ENCODE data around the gene H3-3A.

H3-3A gene

DNA sequence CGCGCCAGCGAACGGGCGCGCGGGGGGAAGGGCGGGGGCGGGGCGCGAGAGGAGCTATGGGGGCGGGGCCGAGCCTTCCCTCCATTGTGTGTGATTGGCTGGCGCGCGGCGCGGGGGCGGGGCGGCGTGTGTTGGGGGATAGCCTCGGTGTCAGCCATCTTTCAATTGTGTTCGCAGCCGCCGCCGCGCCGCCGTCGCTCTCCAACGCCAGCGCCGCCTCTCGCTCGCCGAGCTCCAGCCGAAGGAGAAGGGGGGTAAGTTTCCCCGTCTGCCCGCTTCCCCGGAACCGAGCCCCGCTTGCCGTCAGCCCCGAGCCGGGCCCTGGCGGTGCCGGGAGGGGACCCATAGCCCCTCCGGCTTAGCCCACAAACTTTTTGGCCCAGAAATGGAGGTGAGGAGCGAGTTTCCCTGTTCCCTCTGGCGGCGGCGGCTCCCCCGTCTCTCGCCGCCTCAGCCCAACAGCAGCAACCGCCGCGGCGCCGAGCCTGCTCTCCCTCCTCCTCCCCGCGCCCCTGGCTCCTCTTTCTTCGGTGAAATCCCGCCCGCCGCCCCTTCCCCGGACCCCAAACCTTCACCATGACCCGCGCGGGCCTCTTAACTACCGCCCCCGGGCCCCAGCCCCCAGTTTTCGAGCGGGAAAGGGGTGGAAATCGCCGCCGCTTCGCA lies at the start of gene H3-3A:
Gene H3-3A, plus strand, starts transcription at position 159 of the 666 bp plus-strand sequence. CDS start 1,636 bp downstream, outside the sequence.
- DNase-seq, result peak; percentile 98 to 99 (median 98)

DNA sequence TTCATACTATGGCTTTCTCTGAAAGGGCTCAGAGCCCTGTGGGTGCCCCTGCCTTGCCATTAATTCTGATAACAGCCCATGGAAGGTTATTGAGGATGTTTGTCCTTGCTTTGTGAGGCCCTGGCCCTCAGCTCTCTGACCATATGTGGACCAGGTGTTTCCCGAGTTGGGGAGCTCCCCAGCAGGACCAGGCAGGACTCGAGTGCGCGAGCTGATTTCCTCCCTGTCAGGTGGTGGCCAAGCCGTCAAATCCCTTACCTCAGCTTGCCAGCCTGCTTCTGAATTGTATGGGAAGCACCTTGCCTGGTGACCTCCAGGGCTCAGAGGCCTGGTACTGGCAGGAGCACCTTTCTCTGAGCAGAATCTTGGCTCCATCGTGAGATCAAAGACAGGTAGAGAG lies 45.4 kb upstream of the H3-3A start:
- no peak for DNase-seq

DNA sequence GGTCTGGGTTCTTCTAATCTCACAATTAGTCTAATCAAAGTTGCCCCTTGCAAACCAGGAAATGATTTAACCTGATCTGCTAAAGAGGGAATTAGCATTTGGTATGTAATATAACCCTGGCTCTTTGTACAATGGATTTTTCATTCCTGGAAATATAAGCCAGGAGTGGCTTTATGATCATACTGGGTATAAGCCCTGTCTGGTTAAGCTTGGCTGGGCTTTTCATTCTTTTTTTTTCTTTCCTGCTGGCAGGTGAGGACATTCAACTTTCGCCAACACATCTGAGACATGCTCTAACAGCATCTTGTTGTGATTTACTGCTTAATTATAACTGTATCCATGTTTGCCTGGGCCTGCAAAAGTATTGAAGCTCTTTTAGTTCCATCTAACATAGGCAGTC lies 42.9 kb upstream of the H3-3A start:
- no peak for DNase-seq

DNA sequence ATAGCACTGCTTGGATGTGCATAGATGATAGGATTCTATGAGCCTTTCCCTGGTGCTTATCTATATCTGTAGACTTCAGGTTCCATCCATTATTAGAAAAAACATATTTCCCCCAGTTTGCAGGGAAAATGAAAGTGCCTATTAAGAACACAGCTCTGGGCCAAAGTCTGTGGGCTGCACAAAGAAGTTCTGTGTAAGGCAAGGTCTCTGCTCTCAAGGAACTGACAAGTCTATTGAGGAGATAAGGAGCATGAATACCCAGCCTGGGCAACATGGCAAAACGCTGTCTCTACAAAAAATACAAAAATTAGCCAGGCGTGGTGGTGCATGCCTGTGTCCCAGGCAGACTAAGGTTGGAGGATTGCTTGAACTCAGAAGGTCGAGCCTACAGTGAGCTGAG lies 41.1 kb upstream of the H3-3A start:
- DNase-seq, result no peak

DNA sequence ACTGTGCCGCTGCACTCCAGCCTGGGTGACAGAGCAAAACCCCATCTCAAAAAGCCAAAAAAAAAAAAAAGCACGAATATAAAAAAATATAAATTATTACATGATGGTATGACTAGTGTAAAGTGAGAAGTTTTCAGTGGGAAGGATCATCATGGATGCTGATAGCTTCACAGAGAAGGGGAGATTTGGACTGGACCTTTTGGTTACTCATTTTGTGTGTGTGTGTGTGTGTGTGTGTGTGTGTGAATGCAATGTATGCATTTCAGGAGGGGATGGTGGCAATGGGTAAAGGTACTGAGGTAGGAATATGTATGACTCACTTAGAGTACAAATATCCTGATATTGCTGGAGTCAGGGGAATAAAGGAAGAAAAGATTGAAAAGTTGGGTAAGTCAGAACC lies 40.7 kb upstream of the H3-3A start:
- no peak for DNase-seq

DNA sequence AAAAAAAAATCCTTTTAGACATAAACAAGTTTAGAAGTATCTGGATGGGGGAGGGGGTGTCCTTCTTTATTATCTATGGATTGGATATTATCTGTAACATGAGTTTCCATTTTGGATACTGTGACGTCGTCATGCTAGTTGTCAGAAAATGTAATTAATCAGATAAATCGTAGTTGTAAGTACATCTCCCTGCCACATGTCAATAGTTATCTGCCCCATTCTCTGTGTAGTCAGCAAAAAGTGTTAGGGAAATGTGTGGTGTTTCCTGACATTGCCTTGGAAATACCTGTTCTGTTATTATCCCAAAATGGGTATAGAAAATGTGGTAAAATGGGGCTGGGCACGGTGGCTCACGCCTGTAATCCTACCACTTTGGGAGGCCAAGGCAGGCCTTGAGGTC lies 38.8 kb upstream of the H3-3A start:
- no peak for DNase-seq

DNA sequence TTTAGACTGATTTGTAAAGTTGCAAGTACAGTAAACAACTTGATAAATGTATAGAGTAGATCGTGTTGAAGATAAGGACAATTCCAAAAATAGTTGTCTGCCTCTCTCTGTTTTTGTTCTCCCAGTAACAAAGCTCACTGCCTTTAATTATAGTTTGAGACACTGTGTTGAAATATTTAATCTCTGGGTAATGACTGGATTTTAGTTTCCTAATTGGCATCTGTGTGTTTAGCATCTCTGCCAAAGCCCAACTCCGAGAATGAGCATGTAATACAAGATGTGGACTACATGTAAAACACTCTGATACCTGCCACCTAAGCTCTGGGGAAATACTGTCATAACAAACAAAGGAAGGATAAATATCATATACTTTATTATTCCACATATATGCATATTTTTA lies 35.7 kb upstream of the H3-3A start:
- no peak for DNase-seq

DNA sequence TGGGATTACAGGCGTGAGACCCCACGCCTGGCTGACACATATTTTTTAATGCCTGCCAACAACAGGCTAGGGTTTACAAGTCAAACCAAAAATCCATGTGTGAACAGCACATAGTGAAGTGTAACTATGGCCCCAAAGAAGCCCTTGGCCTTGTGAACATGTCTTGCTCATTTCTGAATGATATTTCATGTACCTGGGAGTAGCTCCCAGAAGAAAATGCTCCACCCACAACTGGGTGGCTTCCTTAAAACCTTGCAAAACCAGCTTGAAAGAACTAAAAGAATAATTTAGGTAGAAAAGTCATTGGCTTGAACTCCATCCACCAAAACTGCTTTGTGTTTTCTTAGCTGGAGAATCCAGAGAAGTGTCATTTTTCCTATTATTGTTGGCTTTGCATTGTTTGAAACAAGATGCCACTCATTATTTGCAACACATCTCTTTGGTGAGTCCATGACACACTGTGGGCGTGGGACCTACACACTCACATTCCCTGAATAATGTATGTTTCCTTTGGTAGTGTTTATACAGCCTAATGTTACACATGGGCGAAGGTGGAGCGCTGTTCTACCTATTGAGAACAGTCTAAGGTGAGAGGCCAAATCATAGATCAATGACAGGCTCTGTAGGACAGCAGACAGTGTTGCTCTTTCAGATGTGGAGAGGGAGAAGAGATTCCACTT lies 34.8 kb upstream of the H3-3A start:
- no peak for DNase-seq

DNA sequence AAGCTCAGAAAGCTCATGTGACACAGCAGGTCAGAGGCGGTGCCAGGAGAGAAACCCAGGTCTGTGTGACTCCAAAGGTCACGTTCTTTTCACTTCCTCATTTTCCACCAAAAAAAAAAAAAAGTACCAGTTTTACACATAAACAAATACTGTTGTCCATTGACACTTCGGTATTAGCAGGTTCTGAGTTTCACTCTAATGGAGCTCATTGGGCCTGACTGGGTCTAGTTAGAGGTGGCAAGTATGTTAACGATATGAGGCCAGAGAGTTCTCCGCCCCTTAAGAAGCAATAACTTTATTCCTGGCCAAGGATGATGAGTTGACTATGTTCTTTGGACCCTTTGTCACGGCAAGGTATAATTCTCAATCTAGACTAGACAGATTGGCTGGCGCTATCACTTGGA lies 33.4 kb upstream of the H3-3A start:
- no peak for DNase-seq

DNA sequence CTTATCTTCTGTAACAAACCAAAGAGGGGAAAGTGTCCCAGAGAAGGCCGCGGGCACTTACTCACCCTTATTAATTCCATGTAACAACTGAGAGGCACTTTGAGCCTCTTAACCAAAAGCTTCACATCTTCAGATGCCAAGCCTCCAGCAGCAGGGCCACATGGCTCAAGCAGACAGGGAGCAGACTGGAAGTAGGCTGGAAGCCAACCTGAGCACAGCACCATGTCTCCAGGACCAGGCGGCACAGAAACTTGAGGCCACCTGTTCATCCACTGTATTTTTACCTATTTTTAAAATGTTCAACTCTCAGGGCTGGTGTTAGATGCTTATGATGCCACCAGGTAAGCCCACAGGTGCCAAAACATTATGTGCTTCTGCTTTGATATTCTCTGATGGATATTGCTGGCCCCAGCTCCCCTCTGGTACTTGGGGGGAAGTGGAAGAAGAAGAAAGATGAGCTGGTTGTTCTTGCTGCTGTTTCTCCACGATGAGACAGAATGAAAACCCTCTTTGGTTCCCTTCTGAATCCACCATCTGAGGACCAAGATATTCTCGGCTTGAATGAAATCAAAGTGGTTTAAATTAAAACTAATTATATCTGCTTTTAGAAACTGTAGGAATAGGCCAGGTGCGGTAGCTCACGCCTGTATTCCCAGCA lies 32.8 kb upstream of the H3-3A start:
- DNase-seq, result no peak

DNA sequence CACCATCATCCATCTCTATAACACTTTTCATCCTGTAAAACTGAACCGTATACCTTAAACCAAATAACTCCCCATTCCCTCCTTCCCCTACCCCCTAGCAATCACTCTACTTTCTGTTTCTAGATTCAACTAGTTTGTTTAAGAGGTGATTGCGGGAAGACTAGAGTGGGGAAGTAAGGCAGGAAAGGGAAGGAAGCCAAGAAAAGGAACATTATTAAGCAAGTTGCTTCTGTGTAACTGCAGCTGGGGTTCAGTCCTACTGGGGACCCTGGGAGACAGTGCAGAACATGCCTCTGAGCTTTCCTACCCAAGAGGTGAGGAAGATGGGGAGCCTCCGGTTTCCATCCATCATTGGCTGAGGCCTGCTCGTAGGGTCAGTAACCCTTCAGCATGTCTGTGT lies 28.9 kb upstream of the H3-3A start:
- no peak for DNase-seq

DNA sequence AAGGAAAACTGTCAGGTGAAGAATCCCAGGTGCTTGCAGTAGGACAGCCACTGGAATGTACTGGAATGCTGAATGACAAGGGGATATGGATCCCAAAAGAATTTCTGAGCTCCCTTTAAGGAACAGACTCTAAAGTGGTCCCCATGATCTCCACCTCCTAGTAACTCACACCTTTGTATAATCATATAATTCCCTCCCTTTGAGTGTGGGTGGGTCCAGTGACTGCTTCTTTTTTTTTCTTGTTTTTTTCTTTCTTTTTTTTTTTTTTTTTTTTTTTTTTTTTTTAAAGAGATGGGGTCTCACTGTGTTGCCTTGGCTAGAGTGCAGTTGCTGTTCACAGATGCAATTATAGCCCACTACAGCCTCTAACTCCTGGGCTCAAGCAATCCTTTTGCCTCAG lies 28.5 kb upstream of the H3-3A start:
- DNase-seq, result no peak

DNA sequence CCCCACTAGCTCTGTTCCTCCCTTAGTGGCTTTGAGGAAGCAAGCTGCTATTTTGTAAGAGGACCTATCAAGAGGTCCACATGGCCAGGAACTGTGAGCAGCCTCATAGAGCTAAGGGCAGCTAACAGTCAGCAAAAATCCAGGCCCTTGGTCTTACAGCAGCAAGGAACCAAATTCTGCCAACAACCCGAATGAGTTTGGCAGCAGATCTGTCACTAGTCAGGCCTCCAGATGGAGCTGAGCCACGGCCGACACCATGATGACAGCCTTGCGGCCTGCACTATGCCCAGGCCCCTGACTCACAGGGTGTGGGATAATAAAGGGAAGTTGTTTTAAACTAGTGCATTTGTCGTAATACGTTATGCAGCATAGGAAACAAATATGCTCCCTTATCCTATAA lies 28.0 kb upstream of the H3-3A start:
- DNase-seq, result no peak

DNA sequence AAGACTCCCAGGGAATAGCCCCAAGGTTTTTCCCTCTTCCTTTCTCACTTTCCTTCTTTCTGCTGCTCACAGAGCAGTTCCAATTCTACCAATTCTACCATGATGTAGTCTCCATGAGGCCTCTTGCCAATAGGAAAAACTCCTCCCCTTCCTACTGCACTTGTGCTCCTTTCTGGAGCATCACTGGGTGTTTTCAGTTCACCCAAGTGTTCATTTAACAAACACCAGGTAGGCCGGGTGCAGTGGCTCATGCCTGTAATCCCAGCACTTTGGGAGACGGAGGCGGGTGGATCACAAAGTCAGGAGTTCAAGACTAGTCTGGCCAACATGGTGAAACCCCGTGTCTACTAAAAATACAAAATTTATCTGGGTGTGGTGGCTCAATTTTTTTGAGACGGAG lies 26.6 kb upstream of the H3-3A start:
- no peak for DNase-seq

DNA sequence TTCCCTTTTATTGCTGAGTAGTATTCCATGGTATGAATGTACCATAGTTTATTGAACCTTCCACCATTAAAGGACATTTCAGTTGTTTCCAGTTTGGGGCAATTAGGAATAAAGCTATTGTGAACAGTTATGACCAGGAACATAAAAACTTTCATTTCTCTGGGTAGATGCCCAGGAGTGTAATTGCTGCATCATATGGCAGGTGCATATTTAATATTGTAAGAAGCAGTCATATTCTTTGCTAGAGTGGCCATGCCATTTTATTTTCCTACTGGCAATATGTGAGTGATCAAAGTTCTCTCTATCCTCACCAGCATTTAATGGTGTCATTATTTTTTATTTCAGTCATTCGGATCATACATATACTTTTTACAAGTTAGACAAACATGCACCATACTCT lies 23.9 kb upstream of the H3-3A start:
- DNase-seq, result no peak

DNA sequence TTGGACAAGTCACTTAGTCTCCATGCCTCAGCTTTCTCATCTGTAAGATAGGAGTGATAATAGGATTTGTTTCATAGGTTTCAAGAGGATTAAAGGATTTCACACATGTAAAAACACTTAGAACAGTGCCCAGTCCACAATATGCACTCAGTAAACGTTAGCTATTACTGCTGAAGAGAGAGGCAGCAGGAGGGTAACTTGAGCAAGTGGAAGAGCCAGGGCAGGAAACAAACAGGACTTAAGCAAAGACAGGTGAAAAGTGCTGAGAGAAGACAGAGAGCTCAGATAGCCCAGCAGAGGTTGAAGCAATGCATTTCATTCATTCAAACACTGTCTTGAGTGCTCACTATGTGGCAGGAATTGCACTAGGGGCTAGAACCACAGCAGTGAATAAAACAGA lies 21.1 kb upstream of the H3-3A start:
- no peak for DNase-seq

DNA sequence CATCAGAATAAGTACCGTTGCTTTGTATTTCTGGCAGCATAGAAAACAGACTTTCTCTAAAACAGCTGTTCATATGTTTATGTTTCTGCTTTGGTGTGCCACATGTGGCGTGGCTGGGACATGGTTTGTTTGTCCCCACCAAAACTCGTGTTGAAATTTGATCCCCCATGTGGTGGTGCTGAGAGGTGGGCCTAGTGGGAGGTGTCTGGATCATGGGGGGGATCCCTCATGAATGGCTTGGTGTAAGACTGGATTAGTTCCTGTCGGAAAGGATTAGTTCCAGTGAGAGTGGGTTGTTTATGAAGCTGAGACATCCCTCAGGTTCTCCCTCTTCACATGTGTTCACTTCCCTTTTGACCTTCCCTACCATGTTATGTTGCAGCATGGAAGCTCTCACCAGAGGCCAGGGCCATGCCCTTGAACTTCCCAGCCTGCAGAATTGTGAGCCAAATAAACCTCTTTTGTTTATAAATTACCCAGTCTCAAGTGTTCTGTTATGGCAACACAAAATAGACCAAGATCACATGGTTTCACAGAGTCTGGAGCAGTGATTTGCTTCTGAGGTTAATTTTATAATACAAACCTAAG lies 17.9 kb upstream of the H3-3A start:
- DNase-seq, result no peak

DNA sequence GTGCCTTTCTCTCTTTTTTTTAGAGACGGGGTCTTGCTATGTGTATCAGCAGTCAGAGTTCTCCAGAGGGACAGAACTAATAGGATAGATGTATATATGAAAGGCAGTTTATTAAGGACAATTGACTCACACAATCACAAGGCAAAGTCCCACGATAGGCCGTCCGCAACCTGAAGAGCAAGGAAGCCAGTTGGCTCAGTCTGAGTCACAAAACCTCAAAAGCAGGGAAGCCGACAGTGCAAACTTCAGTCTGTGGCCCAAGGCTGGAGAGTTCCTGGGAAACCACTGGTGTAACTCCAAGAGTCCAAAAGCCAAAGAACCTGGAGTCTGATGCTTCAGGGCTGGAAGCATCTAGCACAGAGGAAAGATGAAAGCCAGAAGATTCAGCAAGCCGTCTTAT lies 16.3 kb upstream of the H3-3A start:
- DNase-seq, result no peak

DNA sequence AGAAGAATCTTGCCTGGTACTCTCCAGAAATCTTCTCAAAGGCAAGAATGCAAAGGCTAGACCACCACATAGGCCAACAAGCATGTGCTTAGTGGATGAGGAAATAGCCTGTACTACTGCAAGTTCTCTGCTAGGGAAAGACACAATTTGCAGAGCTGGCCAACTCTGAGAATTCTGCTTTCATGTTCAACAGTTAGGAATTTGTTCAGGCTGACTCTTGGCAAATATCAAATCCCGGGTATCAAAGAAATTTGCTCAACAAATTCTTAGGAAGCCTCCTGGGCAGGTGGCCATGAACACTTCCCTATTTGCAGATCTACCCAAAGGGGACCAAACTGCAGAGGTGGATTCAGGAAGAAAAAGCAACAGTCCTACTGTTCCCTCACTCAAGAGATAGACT lies 15.0 kb upstream of the H3-3A start:
- no peak for DNase-seq

DNA sequence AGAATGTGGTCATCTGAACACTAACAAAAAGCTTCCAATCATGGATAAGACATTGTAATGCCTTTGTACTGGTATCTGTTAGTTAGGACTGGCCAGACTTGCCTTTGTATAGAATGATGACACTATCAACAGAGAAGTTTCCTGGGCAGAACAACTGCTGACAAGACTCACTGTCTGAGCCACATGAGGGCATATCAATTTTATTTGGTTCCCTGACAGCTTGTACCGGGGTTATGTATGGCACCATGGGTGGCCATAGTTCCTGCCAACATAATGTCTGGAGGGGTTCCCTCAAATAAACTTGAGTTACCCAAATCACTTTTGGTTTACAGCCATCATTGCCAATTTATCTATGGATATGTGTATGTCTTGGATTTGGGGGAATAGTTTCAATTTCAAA lies 13.6 kb upstream of the H3-3A start:
- no peak for DNase-seq

DNA sequence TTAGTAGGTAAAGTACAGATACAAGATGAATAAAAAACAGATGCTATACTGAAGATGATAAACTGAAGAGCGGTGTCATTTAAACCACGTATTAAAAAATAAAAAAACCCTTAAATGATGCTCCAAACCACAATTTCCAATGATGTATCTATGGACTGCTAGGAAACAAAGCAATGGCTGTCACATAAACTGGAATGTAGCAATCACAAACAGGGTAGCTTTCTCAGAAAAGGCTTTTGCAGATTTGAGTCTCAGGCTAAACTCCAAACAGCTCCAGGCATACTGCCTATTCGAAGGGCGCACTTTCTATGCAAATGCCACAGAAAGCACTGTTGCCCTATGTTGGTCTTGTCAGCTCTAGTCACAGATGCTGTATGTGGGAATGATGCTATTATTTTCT lies 12.4 kb upstream of the H3-3A start:
- DNase-seq, result no peak

DNA sequence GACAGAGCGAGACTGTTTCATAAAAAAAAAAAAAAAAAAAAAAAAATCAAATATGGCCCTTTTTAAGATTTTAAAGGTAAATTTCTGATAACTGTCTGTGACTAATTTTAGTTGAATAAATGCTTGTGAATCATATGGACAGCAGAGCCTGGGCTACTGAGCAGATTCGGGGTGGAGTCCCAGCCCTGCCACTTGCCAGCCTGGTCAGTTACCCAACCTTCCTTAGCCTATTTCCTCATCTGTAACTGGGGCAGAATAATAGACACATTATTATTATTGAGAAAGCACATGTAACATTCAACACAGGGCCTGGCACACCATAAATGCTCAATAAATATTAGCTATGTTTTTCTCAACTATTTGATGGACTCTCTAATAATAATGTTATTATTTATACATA lies 11.2 kb upstream of the H3-3A start:
- no peak for DNase-seq

DNA sequence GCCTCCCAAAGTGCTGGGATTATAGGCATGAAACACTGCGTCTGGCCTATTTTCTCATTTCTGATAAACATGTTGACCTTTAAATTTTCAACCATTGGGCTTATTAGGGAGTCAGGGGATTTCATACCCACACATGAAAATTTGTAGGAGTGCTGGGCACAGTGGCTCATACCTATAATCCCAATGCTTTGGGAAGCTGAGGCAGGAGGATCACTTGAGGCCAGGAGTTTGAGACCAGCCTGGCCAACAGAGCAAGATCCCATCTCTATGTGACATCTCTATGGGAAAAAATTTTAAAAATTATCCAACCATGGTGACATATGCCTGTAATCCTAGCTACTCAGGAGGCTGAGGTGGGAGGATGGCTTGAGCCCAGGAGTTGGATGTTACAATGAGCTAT lies 10.5 kb upstream of the H3-3A start:
- DNase-seq, result no peak
